Lung (tissue), 12 donors: ENCODE measurements around the gene FAM228B. TPM values are rescaled to one million over a fixed set of nuclear protein-coding genes. Genes with fewer than 3 reads are reported as not detected.

Source experiments
- ATAC-seq: fragments of 200-7000 bp; cut with Tn5 transposase; one replicate; pipeline ENCODE4 v1.9.1; 2020; ENCODE audit warnings: moderate number of reproducible peaks; ENCODE audit not compliant: insufficient read depth, low FRiP score
- DNase-seq, 3 donors: peaks; one replicate each; pipeline ENCODE4 v3.0.0-alpha.2; 2013 to 2017
- H3K27ac ChIP-seq, 2 donors: one replicate each; pipeline ENCODE4 v1.5.1; 2013; ENCODE audit warnings: mild to moderate bottlenecking in 2 of 2, moderate library complexity in 2 of 2, control low read depth in 1 of 2, inconsistent platforms in 1 of 2, low read depth in 1 of 2, low read length in 1 of 2
- H3K27me3 ChIP-seq, 3 donors: one replicate each; pipeline ENCODE4 v1.5.1; 2013; ENCODE audit warnings: low read length in 2 of 3; ENCODE audit not compliant: control insufficient read depth in 3 of 3, insufficient read depth in 3 of 3
- H3K36me3 ChIP-seq, 4 donors: one replicate each; pipeline ENCODE4 v1.5.1; 2013; ENCODE audit warnings: low read length in 4 of 4, mild to moderate bottlenecking in 1 of 4, moderate library complexity in 1 of 4; ENCODE audit not compliant: control insufficient read depth in 4 of 4, insufficient read depth in 4 of 4
- H3K4me1 ChIP-seq, 5 donors: one replicate each; pipeline ENCODE4 v1.5.1; 2013; ENCODE audit warnings: low read length in 5 of 5, mild to moderate bottlenecking in 2 of 5, moderate library complexity in 1 of 5; ENCODE audit not compliant: control insufficient read depth in 5 of 5, insufficient read depth in 5 of 5
- H3K4me3 ChIP-seq: one replicate; pipeline ENCODE4 v1.5.1; 2013; ENCODE audit warnings: mild to moderate bottlenecking, control low read depth, moderate library complexity
- H3K9ac ChIP-seq, 2 donors: one replicate each; pipeline ENCODE4 v1.5.1; 2013; ENCODE audit warnings: low read length in 2 of 2, control low read depth in 1 of 2; ENCODE audit not compliant: insufficient read depth in 1 of 2
- H3K9me3 ChIP-seq, 4 donors: one replicate each; pipeline ENCODE4 v1.5.1; 2013; ENCODE audit warnings: low read length in 3 of 4, mild to moderate bottlenecking in 1 of 4, moderate library complexity in 1 of 4; ENCODE audit not compliant: control insufficient read depth in 4 of 4, insufficient read depth in 3 of 4
- WGBS, 2 donors: extraction: QIAGEN DNeasy Blood & Tissue Kit; methylation state at CpG; one replicate each; pipeline ENCODE4 v1.1.7; 2013; 5-methylcytosine and 5-hydroxymethylcytosine counted together
- polyA plus RNA-seq, 2 donors: library from polyadenylated mRNA; stranded (reverse); fragments of 200-250 nt; gene quantifications; one replicate each; pipeline ENCODE4 v1.2.1, GENCODE V29; 2013
- total RNA-seq, 2 donors: library from RNA; depleted of rRNA in 1 of 2; stranded (reverse); fragments of >200 nt in 1 of 2; gene quantifications; one replicate each; pipeline ENCODE4 v1.2.1, GENCODE V29; 2014 to 2021
- TF ChIP-seq, protein P1 (sequence below): IDR thresholded peaks from 2 replicates; pipeline ENCODE4 v1.5.1; 2012; ENCODE audit warnings: mild to moderate bottlenecking; ENCODE audit errors: control extremely low read depth, extremely low read depth
- donor health status: control.
- donor health status: control.
- donor health status: Bipolar disorder and iron deficiency.
- donor health status: healthy.
- donor health status: DM: yes; HTN: yes; CAD: no.

The FAM228B gene
- total and polyA plus RNA-seq, 4 donors, result 5.0 to 35.4 (median 22.0) TPM

GRCh38 chr2:24075915-24076848 lies 47.1 kb upstream of the FAM228B start, which contains the start of gene SF3B6:
Gene SF3B6 (minus strand): TSS chr2:24076326. CDS start chr2:24076229, 97 bp downstream.
- H3K27ac ChIP-seq, result peak within 1 kb of the TSS; percentile 88 to 98
- peak within 1 kb of the TSS; percentile 84 for H3K4me3 ChIP-seq
- DNase-seq (peak; percentile 99 to 100 (median 99)), ATAC-seq (peak; percentile 90)
- no peaks in the 10 kb centered on the region for H3K9me3 ChIP-seq
- 1% methylated on average over 58 to 64 of the region's 64 CpGs for WGBS, 2 donors
- H3K9ac ChIP-seq, result peak within 1 kb of the TSS; percentile 83 to 86
- H3K36me3 ChIP-seq, result peaks cover 5 to 26% (median 9%) of the 10 kb centered on the region in 4 donors
- TF ChIP-seq, protein P1, sequence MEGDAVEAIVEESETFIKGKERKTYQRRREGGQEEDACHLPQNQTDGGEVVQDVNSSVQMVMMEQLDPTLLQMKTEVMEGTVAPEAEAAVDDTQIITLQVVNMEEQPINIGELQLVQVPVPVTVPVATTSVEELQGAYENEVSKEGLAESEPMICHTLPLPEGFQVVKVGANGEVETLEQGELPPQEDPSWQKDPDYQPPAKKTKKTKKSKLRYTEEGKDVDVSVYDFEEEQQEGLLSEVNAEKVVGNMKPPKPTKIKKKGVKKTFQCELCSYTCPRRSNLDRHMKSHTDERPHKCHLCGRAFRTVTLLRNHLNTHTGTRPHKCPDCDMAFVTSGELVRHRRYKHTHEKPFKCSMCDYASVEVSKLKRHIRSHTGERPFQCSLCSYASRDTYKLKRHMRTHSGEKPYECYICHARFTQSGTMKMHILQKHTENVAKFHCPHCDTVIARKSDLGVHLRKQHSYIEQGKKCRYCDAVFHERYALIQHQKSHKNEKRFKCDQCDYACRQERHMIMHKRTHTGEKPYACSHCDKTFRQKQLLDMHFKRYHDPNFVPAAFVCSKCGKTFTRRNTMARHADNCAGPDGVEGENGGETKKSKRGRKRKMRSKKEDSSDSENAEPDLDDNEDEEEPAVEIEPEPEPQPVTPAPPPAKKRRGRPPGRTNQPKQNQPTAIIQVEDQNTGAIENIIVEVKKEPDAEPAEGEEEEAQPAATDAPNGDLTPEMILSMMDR, result no peak
- H3K4me1 ChIP-seq, result peaks cover 0 to 18% (median 5%) of the 10 kb centered on the region in 5 donors
- no peaks in the 10 kb centered on the region for H3K27me3 ChIP-seq

- Histone ChIP-seq H3K9me3 (no peaks in the 10 kb centered on the region), H3K4me1 (peaks cover 0 to 18% (median 5%) of the 10 kb centered on the region in 5 donors), H3K27ac (peak overlapping the region; percentile 88 to 98), H3K4me3 (peak overlapping the region; percentile 78), H3K27me3 (no peaks in the 10 kb centered on the region), H3K36me3 (peaks cover 7 to 26% (median 10%) of the 10 kb centered on the region in 4 donors), H3K9ac (peak overlapping the region; percentile 60 to 63)
- 0 to 1% methylated on average over 37 to 41 of the region's 41 CpGs for WGBS, 2 donors
- TF ChIP-seq, protein P1, result no peak
- ATAC-seq, result no peak
- DNase-seq, result peak in 1 of 3 donors; percentile 33
Observed at GRCh38 chr2:24076849-24077534, 46.3 kb upstream of the FAM228B start.

DNA sequence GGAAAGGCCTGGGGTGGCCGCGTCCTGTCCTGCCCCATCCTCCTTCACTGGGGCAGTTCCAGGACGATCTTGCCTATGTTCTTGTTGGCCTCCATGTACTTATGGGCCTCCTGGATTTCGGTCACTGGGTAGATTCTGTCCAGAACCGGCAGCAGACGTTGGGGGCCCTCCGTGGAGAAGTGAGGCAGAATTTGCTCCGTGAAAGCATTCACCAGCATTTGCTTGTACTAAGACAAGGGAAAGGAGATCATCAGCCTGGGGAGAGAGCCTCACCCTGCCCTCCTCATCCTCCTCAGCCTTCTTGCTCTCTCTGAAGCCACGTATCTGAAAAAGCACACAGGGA lies 45.8 kb upstream of the FAM228B start:
- ATAC-seq (no peak), DNase-seq (no peak)
- H3K9me3 ChIP-seq, result no peaks in the 10 kb centered on the region
- TF ChIP-seq, protein P1, result no peak
- peak overlapping the region; percentile 78 for H3K4me3 ChIP-seq
- H3K27me3 ChIP-seq, result no peaks in the 10 kb centered on the region
- WGBS, 2 donors, result 7 to 12% methylated on average over 9 of the region's 9 CpGs
- H3K36me3 ChIP-seq, result peaks cover 5 to 29% (median 15%) of the 10 kb centered on the region in 4 donors
- H3K4me1 ChIP-seq, result peaks cover 0 to 18% (median 5%) of the 10 kb centered on the region in 5 donors
- H3K27ac ChIP-seq, result peak overlapping the region; percentile 88 to 98
- H3K9ac ChIP-seq, result peak overlapping the region; percentile 60 to 63
